Measurements from ENCODE around the gene GRIK5.

GRIK5 gene

GRCh38 chr19:41958367-41959055 lies 111.5 kb downstream of the GRIK5 start (continued):
- TF ChIP-seq AEBP2 (tag by site-specific recombination; IDR thresholded peaks at IDR 0.05; ENCODE audit: borderline replicate concordance) (no peak), ZSCAN5A (tag by site-specific recombination; IDR thresholded peaks at IDR 0.05) (peak; percentile 79), CTCF (tag by site-specific recombination; IDR thresholded peaks at IDR 0.05) (0 out of 2 replicates have a peak, but pooled peaks have one; percentile 24), ZNF19 (tag by site-specific recombination; IDR thresholded peaks at IDR 0.05; ENCODE audit: low read depth) (0 out of 2 replicates have a peak, but pooled peaks have one; percentile 14), ZNF341 (tag by site-specific recombination; IDR thresholded peaks at IDR 0.05; ENCODE audit: low read depth) (peak; percentile 87), ZNF426 (tag by site-specific recombination; IDR thresholded peaks at IDR 0.05) (no peak), ZNF660 (tag by site-specific recombination; IDR thresholded peaks at IDR 0.05) (0 out of 2 replicates have a peak, but pooled peaks have one; percentile 31), ZNF768 (tag by site-specific recombination; IDR thresholded peaks at IDR 0.05) (no peak), ZNF521 (tag by site-specific recombination; IDR thresholded peaks at IDR 0.05) (no peak), GLI2 (tag by site-specific recombination; IDR thresholded peaks at IDR 0.05; ENCODE audit: borderline replicate concordance, low read depth) (no peak), ZNF366 (tag by site-specific recombination; conservative IDR thresholded peaks at IDR 0.05) (no peak), ZNF473 (tag by site-specific recombination; IDR thresholded peaks at IDR 0.05) (no peak), ZNF146 (tag by site-specific recombination; IDR thresholded peaks at IDR 0.05) (no peak), GLIS2 (tag by site-specific recombination; IDR thresholded peaks at IDR 0.05) (peak; percentile 69; the same call in 1 of the 2 replicates), ZNF266 (tag by site-specific recombination; IDR thresholded peaks at IDR 0.05; ENCODE audit: low read depth) (no peak), ZNF10 (tag by site-specific recombination; IDR thresholded peaks at IDR 0.05) (no peak), ZNF514 (tag by site-specific recombination; IDR thresholded peaks at IDR 0.05) (no peak), ZNF324 (tag by site-specific recombination; IDR thresholded peaks at IDR 0.05) (no peak; the same call in none of the 2 replicates), ZNF423 (tag by site-specific recombination; IDR thresholded peaks at IDR 0.05) (no peak), HOXA7 (CRISPR knock-in tag; IDR thresholded peaks at IDR 0.05; ENCODE audit: borderline replicate concordance) (no peak), BCL6B (tag by site-specific recombination; IDR thresholded peaks at IDR 0.05) (0 out of 2 replicates have a peak, but pooled peaks have one; percentile 36), SCRT1 (tag by site-specific recombination; IDR thresholded peaks at IDR 0.05; ENCODE audit: borderline replicate concordance) (no peak), ZBTB49 (tag by site-specific recombination; IDR thresholded peaks at IDR 0.05; ENCODE audit: low read depth) (no peak), ZNF843 (tag by site-specific recombination; IDR thresholded peaks at IDR 0.05) (peak; percentile 22), ZNF391 (tag by site-specific recombination; IDR thresholded peaks at IDR 0.05; ENCODE audit: borderline replicate concordance, low read depth) (peak; percentile 69; the same call in 1 of the 2 replicates), ZNF138 (tag by site-specific recombination; IDR thresholded peaks at IDR 0.05; ENCODE audit: borderline replicate concordance) (peak; percentile 38; the same call in 1 of the 2 replicates), SETDB1 (IDR thresholded peaks at IDR 0.05; ENCODE audit: insufficient read length, low read length) (no peak), ZNF26 (tag by site-specific recombination; IDR thresholded peaks at IDR 0.05) (no peak), FEZF1 (tag by site-specific recombination; IDR thresholded peaks at IDR 0.05) (no peak), ZNF114 (tag by site-specific recombination; IDR thresholded peaks at IDR 0.05) (no peak), ZSCAN23 (tag by site-specific recombination; IDR thresholded peaks at IDR 0.05) (no peak)
